OCI-LY1 (cell line): ENCODE data around the gene NFX1.

ENCODE experiments used
- CTCF ChIP-seq: fragments of 200-600 bp; sonication (generic), shearing (Covaris generic); IDR thresholded peaks from 2 replicates; pipeline ENCODE4 v1.5.1; 2017; ENCODE audit warnings: mild to moderate bottlenecking, antibody characterized with exemption, low read length, moderate library complexity, mixed read lengths
- EZH2 ChIP-seq: fragments of 200-600 bp; sonication (generic), shearing (Covaris generic); IDR thresholded peaks from 2 replicates; pipeline ENCODE4 v1.8.0; 2017; ENCODE audit warnings: borderline replicate concordance, mixed run types, mild to moderate bottlenecking, antibody characterized with exemption, low read length, moderate library complexity, mixed read lengths

- no peak for TF ChIP-seq CTCF
- no peak for TF ChIP-seq EZH2
Observed at GRCh38 chr9:33375841-33376321, 85.6 kb downstream of the NFX1 start.
